Transverse colon (tissue), 3 donors: ENCODE measurements around the gene ALG8.

Experiments
- EP300 ChIP-seq: sonication (generic); formaldehyde crosslinking; IDR thresholded peaks from one replicate; pipeline ENCODE4 v1.6.1; 2017; ENCODE audit warnings: antibody characterized with exemption, low read depth
- POLR2A ChIP-seq: fragments of 450-650 bp; IDR thresholded peaks from one replicate; pipeline ENCODE4 v1.6.1; 2016; ENCODE audit warnings: antibody characterized with exemption, mild to moderate bottlenecking, moderate library complexity
- TF ChIP-seq, protein P1 (sequence below), 5 experiments: fragments of 200-600 bp in 3 of 5; fragments of 450-650 bp in 2 of 5; sonication (generic) in 3 of 5; IDR thresholded peaks; 1 replicate in 2 of 5; 2 replicates in 3 of 5; pipeline ENCODE4 v1.5.1; 2016 to 2017; ENCODE audit warnings: antibody characterized with exemption in 5 of 5, inconsistent platforms in 3 of 5, mild to moderate bottlenecking in 2 of 5, moderate library complexity in 1 of 5

DNA sequence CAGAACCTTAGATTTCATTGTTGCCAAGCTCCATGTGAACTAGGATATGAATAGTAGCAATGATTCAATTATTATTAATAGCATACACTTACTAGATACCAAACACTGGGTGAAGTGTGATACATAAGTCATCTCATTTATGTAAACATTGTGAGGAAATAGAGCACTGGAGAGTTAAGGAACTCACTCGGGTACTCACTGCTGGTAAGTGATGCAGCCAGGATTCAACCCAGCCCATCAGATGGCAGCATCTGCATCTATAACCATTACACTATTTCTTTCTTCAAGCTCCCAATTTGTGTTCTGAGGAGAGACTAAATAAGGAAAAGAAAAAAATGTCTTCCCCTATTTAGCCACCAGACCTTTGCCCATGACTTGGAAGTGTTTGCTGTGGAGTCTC lies 10.2 kb upstream of the ALG8 start:
- TF ChIP-seq, protein P1, sequence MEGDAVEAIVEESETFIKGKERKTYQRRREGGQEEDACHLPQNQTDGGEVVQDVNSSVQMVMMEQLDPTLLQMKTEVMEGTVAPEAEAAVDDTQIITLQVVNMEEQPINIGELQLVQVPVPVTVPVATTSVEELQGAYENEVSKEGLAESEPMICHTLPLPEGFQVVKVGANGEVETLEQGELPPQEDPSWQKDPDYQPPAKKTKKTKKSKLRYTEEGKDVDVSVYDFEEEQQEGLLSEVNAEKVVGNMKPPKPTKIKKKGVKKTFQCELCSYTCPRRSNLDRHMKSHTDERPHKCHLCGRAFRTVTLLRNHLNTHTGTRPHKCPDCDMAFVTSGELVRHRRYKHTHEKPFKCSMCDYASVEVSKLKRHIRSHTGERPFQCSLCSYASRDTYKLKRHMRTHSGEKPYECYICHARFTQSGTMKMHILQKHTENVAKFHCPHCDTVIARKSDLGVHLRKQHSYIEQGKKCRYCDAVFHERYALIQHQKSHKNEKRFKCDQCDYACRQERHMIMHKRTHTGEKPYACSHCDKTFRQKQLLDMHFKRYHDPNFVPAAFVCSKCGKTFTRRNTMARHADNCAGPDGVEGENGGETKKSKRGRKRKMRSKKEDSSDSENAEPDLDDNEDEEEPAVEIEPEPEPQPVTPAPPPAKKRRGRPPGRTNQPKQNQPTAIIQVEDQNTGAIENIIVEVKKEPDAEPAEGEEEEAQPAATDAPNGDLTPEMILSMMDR (IDR thresholded peaks at IDR 0.05) = peak in 2 of 5 experiments; percentile 12
- TF ChIP-seq POLR2A = no peak
- TF ChIP-seq EP300 = no peak
